RWPE1 (cell line): Measurements from ENCODE around the gene ASB1.
"Not testable (repeated sequence)": the region's sequence is repeated elsewhere in the genome, so short reads cannot be mapped to it uniquely, and the experiment has no call there.

ENCODE experiments used
- CTCF ChIA-PET: fragments of 350-600 bp; sonication (Branson Sonifier 250); formaldehyde crosslinking; extraction: SDS; loops from one replicate; lab custom pipeline; 2021; lab: Yijun Ruan, JAX
- POLR2A ChIA-PET: fragments of 400-600 bp; formaldehyde crosslinking; extraction: SDS; loops from one replicate; lab custom pipeline; 2020; ENCODE audit warnings: antibody characterized with exemption; ENCODE audit not compliant: low non-redundant PET; lab: Yijun Ruan, JAX
- DNase-seq: peaks from one replicate; pipeline ENCODE4 v3.0.0; 2012; ENCODE audit warnings: low spot score
- H3K27ac ChIP-seq: fragments of 450-650 bp; 2 replicates; pipeline ENCODE4 v1.5.1; 2017
- TF ChIP-seq, protein P1 (sequence below): fragments of 450-650 bp; conservative IDR thresholded peaks from 2 replicates; pipeline ENCODE4 v1.5.1; 2017; ENCODE audit warnings: low read depth, mild to moderate bottlenecking

Gene ASB1

DNA sequence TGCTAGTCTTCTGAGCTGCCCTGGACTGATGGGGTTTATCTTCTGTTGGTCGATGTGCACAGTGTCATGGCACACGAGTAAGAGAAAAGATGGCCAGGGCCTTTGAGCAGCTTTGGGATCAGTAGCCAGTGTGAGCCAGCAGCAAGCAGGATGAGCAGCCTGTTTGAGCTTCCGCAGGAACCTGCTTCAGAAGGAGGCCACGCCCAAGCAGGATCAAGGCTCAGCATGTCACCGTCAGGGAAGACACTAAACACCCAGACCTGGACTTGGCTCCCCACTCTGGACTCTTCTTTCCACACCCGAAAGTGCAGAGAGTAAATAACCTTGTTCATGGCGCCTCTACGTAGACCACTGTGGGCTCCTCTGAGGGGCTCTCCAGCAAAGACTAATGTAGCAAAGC lies 25.2 kb upstream of the ASB1 start:
- DNase-seq: no peak
- CTCF ChIA-PET: interaction anchor here (0.5 to 1.5 kb wide), 3 partner anchors 30 to 1216 kb away, joined by 3 to 5 read pairs (median 4); no protein-coding TSS in a partner anchor
- TF ChIP-seq, protein P1, sequence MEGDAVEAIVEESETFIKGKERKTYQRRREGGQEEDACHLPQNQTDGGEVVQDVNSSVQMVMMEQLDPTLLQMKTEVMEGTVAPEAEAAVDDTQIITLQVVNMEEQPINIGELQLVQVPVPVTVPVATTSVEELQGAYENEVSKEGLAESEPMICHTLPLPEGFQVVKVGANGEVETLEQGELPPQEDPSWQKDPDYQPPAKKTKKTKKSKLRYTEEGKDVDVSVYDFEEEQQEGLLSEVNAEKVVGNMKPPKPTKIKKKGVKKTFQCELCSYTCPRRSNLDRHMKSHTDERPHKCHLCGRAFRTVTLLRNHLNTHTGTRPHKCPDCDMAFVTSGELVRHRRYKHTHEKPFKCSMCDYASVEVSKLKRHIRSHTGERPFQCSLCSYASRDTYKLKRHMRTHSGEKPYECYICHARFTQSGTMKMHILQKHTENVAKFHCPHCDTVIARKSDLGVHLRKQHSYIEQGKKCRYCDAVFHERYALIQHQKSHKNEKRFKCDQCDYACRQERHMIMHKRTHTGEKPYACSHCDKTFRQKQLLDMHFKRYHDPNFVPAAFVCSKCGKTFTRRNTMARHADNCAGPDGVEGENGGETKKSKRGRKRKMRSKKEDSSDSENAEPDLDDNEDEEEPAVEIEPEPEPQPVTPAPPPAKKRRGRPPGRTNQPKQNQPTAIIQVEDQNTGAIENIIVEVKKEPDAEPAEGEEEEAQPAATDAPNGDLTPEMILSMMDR: no peak

DNA sequence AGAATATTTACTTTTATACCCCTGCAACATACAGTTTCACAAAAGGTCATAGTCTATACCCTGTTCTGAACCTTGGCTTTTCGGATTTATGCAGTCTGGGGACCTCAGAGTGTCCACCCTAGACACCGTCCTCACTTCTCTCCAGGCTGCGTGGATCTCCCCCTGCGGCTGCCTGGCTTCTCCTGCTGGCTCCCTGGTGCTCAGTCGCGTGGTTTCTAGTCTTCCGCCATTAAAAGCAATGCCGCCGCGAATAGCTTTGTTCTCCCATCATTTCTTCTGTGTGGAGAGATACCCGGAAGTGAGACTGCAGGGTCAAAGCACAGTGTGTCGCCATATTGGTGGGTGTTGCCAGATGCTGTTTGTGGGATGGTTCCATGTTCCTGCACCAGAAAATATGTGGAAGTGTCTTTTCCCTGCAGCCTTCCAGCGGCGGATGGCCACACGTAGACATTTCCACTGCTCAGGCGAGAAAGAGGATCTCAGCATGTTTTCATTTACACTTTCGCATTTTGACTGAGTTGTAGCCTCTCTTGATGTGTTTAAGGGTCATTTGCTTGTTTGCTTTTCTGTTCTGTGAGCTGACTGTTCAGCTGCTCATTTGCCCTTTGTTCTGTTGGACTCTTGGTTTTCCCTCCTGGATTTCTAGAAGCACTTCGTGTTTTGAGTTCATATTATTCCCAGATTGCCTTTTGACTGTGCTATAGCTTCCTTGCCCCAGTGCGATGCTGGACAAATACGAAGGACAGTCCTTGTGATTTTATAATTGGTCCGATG lies 22.9 kb upstream of the ASB1 start:
- TF ChIP-seq, protein P1: no peak
- ChIA-PET CTCF (no interaction called here), POLR2A (no interaction called here)
- DNase-seq: no peak
- H3K27ac ChIP-seq: no peak overlapping the region

More for the DNA sequence above, 25.2 kb upstream of the ASB1 start:
- POLR2A ChIA-PET: no interaction called here
- peak overlapping the region; percentile 25 for H3K27ac ChIP-seq

DNA sequence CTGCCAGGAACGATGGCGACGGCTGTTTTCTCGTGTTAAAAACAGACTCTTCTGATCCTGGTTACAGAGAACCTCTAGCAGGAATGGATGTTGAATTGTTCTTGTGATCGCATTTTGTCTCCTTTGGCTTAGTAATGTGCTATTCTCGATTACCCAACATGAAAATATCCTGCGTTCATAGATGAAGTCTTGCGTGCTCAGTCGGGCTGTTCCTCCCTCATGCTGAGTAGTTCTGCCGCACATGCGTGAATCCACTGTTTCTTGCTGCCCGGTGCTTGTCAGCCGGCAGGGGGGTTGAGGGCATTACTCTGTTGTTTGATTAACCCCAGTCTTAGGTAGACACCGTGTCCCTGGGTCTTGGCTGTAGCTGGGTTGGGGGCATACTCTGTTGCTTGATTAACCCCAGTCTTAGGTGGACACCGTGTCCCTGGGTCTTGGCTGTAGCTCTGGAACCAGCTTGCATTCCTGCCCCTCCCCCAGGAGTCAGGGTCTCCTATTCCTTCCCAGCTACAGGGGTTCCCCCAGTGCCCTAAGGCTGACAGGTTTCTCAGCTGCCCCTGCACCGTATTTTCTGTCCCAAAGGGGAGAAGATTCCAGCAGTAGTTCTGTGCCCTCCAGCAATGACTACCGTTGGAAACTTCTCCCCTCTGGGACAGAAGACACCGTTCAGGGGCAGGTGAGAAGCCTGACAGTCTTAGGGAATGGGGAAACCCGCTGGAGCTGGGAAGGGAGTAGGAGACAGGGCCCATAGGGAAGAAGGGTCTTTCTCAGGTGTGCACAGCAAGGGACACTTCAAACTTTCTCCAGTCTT lies 22.1 kb upstream of the ASB1 start:
- no peak overlapping the region; the same call in 1 of the 2 replicates for H3K27ac ChIP-seq
- no peak for DNase-seq
- POLR2A ChIA-PET: no interaction called here
- TF ChIP-seq, protein P1: no peak
- CTCF ChIA-PET: no interaction called here

DNA sequence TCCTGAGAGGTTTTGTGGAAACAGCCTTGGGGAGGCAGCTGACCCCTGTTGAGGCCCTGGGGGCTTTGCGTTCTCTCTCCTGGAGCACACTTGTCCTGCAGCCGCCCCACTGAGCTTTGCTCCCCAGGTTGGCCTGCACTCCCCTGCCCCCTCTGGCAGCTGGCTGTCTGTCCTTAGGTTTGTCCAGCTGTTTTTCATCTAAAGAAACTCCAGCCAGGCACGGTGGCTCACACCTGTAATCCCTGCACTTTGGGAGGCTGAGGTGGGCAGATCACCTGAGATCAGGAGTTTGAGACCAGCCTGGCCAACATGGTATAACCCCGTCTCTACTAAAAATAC lies 21.5 kb upstream of the ASB1 start:
- POLR2A ChIA-PET, H3K27ac ChIP-seq, CTCF ChIA-PET, DNase-seq: not testable (repeated sequence)

DNA sequence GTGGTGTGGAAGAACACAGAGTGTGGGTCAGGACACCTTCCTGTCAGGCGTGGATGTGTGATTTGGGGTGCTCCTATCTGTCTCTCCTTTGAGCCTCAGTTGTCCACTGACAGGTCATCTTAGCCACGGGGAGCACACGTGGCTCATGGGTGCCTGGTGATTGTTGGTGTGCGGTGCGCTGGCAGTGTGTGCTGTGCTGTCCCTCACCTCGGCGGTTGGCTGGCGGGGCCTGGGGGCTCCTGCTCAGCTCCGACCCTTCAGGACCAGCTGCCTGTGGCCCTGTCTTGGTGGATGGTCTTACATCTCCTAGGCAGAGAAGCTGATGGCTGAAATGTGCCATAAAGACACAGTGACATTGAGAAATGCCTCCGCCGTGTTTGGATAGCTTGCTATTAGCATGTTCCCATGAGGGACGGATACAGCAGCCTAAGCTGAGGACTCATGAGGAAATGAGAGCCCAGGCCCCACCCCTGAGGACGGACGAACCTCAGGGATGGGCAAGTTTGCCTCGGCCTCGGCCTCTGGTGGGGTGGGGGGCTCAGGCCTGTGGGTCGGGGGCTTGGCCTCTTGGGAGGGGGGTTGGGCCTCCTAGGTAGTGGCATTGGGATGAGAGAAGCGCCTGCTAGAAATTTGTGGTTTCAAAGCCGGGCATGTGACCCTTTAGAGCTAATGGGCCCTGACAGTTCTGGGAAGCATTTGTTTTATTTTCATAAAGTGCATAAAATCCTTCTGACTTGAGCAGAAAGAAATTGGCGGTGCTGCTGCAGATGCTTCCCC lies 20.3 kb upstream of the ASB1 start:
- POLR2A ChIA-PET: no interaction called here
- DNase-seq: no peak

DNA sequence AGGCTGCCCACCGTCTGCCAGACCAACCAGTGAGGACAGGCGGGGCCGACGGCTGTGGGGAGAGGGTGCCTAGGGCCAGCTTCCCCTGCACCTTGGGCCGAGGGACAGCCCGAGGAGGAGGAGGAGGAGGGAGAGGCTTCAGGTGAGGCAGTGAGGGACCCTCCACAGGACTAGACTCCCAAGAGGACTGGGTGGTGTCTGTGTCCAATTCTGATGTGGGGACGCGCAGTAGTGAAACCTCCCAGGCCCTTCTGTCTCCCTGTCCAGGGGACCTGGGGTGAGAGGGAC lies 19.8 kb upstream of the ASB1 start:
- no peak for DNase-seq
- CTCF ChIA-PET: interaction anchor here (0.7 kb wide), 1 partner anchor 25 kb away, joined by 5 read pairs; no protein-coding TSS in a partner anchor
- no peak overlapping the region for H3K27ac ChIP-seq
- POLR2A ChIA-PET: no interaction called here
- TF ChIP-seq, protein P1: no peak

More for the DNA sequence above, 20.3 kb upstream of the ASB1 start:
- H3K27ac ChIP-seq: no peak overlapping the region
- CTCF ChIA-PET: interaction anchor here (0.7 kb wide), 1 partner anchor 26 kb away, joined by 5 read pairs; no protein-coding TSS in a partner anchor
- TF ChIP-seq, protein P1: no peak
